Bronchial epithelial cell (primary cell): Measurements from ENCODE around the gene ARFGEF3. TPM values are rescaled to one million over a fixed set of nuclear protein-coding genes. Genes with fewer than 3 reads are reported as not detected.

ENCODE experiments used
- DNase-seq: peaks from one replicate; pipeline ENCODE4 v3.0.0-alpha.2; 2010; ENCODE audit warnings: low read depth
- FAIRE-seq: peaks from 2 replicates; lab custom pipeline; 2011; peaks lifted over from hg19 to GRCh38; lab: Jason Lieb, UNC
- H3K27me3 ChIP-seq: 2 replicates; pipeline ENCODE4 v1.5.1; 2011; ENCODE audit warnings: low read length; ENCODE audit not compliant: control insufficient read depth, insufficient read depth
- H3K36me3 ChIP-seq: 2 replicates; pipeline ENCODE4 v1.5.1; 2011; ENCODE audit warnings: low read length; ENCODE audit not compliant: control insufficient read depth, insufficient read depth
- H3K4me3 ChIP-seq: 2 replicates; pipeline ENCODE4 v1.5.1; 2011; ENCODE audit warnings: mild to moderate bottlenecking, low read depth, low read length, control low read depth
- total RNA-seq: library from RNA; depleted of rRNA; stranded (reverse); fragments of >200 nt; gene quantifications from 2 replicates; pipeline ENCODE4 v1.2.1, GENCODE V29; 2014
- TF ChIP-seq, protein P1 (sequence below): IDR thresholded peaks from 2 replicates; pipeline ENCODE4 v1.5.1; 2011; ENCODE audit warnings: mild to moderate bottlenecking, moderate library complexity, low read length, control low read depth, inconsistent platforms; ENCODE audit not compliant: insufficient read depth, severe bottlenecking

Gene ARFGEF3
- total RNA-seq, 1 donor from 2014 or later: 10.3 TPM

- Histone ChIP-seq H3K27me3 (no peaks in the 10 kb centered on the region), H3K36me3 (no peaks in the 10 kb centered on the region), H3K4me3 (no peak overlapping the region)
- TF ChIP-seq, protein P1, sequence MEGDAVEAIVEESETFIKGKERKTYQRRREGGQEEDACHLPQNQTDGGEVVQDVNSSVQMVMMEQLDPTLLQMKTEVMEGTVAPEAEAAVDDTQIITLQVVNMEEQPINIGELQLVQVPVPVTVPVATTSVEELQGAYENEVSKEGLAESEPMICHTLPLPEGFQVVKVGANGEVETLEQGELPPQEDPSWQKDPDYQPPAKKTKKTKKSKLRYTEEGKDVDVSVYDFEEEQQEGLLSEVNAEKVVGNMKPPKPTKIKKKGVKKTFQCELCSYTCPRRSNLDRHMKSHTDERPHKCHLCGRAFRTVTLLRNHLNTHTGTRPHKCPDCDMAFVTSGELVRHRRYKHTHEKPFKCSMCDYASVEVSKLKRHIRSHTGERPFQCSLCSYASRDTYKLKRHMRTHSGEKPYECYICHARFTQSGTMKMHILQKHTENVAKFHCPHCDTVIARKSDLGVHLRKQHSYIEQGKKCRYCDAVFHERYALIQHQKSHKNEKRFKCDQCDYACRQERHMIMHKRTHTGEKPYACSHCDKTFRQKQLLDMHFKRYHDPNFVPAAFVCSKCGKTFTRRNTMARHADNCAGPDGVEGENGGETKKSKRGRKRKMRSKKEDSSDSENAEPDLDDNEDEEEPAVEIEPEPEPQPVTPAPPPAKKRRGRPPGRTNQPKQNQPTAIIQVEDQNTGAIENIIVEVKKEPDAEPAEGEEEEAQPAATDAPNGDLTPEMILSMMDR: no peak
- FAIRE-seq: no peak
- DNase-seq: peak; percentile 3
Observed at GRCh38 chr6:138339024-138339423, 177.3 kb downstream of the ARFGEF3 start.

- no peaks in the 10 kb centered on the region for H3K36me3 ChIP-seq
- no peaks in the 10 kb centered on the region for H3K27me3 ChIP-seq
- DNase-seq: no peak
- H3K4me3 ChIP-seq: no peak overlapping the region
- FAIRE-seq: no peak
- TF ChIP-seq, protein P1: no peak
Observed at GRCh38 chr6:138341176-138341575, 179.4 kb downstream of the ARFGEF3 start.

GRCh38 chr6:138343112-138343511 lies 181.4 kb downstream of the ARFGEF3 start:
- H3K4me3 ChIP-seq: no peak overlapping the region
- no peaks in the 10 kb centered on the region for H3K27me3 ChIP-seq
- TF ChIP-seq, protein P1: no peak
- DNase-seq (no peak), FAIRE-seq (no peak)
- H3K36me3 ChIP-seq: no peaks in the 10 kb centered on the region

DNA sequence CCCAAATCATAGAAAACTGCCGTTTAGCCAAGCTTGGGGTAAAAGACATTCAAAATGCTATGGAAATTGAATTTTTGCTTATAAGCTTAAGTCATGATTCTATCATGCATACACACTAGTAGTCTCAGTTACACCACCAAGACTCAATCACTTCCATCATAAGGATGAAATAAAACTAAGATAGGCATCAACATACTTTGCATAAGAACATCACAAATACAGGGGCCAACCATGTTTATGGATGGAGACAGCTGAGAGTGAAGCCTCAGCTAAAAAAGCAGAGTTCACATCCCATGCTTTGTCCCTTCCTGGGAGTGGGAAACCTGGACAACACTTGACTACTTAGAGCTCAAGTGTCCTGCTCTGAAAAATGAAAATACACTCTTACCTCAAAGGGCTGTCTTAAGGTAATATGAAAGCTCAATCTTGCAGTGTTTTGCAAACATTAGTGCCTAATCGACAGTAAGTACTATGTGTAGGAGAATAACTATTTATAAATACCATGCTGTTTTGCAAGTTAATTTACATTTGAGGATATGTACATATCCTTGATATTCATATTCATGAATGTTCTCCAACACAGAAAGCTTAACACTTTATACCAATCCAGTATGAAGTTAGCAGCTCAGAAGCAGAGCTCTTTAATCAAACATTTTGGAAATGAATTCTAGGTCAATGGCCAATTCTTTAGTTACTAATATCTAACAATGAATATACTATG lies 184.0 kb downstream of the ARFGEF3 start:
- H3K27me3 ChIP-seq: no peaks in the 10 kb centered on the region
- FAIRE-seq (no peak), DNase-seq (no peak)
- H3K36me3 ChIP-seq: no peaks in the 10 kb centered on the region
- H3K4me3 ChIP-seq: no peak overlapping the region
- TF ChIP-seq, protein P1: no peak

DNA sequence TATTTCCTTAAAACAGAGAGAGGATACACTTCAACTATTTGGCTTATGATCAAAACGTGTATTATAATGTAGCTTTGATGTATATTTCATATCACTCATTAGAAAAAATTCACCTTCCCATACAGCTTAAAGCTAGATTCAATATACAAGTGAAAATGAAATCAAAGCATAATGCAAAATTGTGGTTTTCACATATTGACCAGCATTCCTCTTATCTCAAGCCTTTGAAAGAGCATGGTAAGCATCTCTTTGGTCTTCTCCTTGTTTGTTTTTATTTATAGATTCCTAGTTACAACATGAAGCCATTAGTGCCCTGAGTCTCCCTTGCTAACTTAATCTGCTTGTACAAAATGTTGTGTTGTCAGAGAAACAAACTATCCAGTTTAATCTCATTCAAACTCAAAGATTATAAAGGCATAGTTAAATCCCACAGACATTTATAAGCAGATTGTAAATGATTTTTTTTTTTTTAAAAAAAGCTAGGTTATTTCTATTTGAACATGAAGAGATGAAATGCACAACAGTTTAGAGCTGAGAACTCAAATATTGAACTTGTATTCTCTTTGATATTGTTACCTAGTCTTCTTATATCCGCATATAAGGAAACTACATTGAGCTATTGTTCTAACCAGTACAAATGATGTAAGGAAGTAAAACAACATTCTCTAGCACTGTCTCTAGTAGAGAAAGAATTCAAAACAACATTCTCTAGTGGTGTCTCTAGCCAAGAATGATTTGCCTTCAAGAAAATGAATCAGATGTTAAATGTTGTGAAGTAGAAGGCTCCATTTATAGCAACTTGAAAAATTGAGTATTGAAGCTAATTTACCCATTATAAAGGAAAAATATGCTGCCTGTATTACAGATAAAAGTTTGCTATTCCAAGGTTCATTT lies 184.8 kb downstream of the ARFGEF3 start:
- no peak overlapping the region for H3K4me3 ChIP-seq
- FAIRE-seq: no peak
- DNase-seq: peak; percentile 33
- no peaks in the 10 kb centered on the region for H3K27me3 ChIP-seq
- TF ChIP-seq, protein P1: no peak
- no peaks in the 10 kb centered on the region for H3K36me3 ChIP-seq
